Mesendoderm (in vitro differentiated cells): Measurements from ENCODE around the gene KRT6C.
"Not testable (repeated sequence)": the region's sequence is repeated elsewhere in the genome, so short reads cannot be mapped to it uniquely, and the experiment has no call there.

Experiments used
- DNase-seq: peaks from one replicate; pipeline ENCODE4 v3.0.0; 2013
- H2AK5ac ChIP-seq: 2 replicates; pipeline ENCODE4 v1.6.1; 2013; ENCODE audit warnings: low read length, inconsistent platforms
- H2BK120ac ChIP-seq: 2 replicates; pipeline ENCODE4 v1.6.1; 2013; ENCODE audit warnings: low read depth, mild to moderate bottlenecking, low read length, moderate library complexity, mixed read lengths
- H2BK15ac ChIP-seq: replicated peaks from 2 replicates; pipeline ENCODE4 v1.6.1; 2013; ENCODE audit warnings: low read depth, mild to moderate bottlenecking, moderate library complexity
- H2BK5ac ChIP-seq: 2 replicates; pipeline ENCODE4 v1.6.1; 2013; ENCODE audit warnings: low read length, inconsistent platforms
- H3K18ac ChIP-seq: 2 replicates; pipeline ENCODE4 v1.6.1; 2013; ENCODE audit warnings: mild to moderate bottlenecking, low read length, mixed read lengths
- H3K23ac ChIP-seq: one replicate; pipeline ENCODE4 v1.6.1; 2013; ENCODE audit warnings: low read length
- H3K27ac ChIP-seq: 2 replicates; pipeline ENCODE4 v1.5.1; 2013; ENCODE audit warnings: low read depth, mild to moderate bottlenecking, inconsistent platforms, low read length, moderate library complexity
- H3K27me3 ChIP-seq: 2 replicates; pipeline ENCODE4 v1.6.1; 2013; ENCODE audit warnings: low read length, control low read depth, mild to moderate bottlenecking, inconsistent platforms; ENCODE audit not compliant: insufficient read depth, poor library complexity
- H3K36me3 ChIP-seq: 2 replicates; pipeline ENCODE4 v1.6.1; 2013; ENCODE audit warnings: low read length, inconsistent platforms; ENCODE audit not compliant: control insufficient read depth, insufficient read depth
- H3K4ac ChIP-seq: one replicate; pipeline ENCODE4 v1.6.1; 2013; ENCODE audit warnings: low read depth, mild to moderate bottlenecking, low read length, moderate library complexity
- H3K4me1 ChIP-seq: 2 replicates; pipeline ENCODE4 v1.6.1; 2013; ENCODE audit warnings: low read depth, low read length, inconsistent platforms; ENCODE audit not compliant: control insufficient read depth
- H3K4me2 ChIP-seq: 2 replicates; pipeline ENCODE4 v1.6.1; 2013; ENCODE audit warnings: low read length
- H3K4me3 ChIP-seq: 2 replicates; pipeline ENCODE4 v1.5.1; 2013; ENCODE audit warnings: mild to moderate bottlenecking, low read length
- H3K56ac ChIP-seq: one replicate; pipeline ENCODE4 v1.6.1; 2013; ENCODE audit warnings: low read length
- H3K79me1 ChIP-seq: 2 replicates; pipeline ENCODE4 v1.6.1; 2013; ENCODE audit warnings: low read length, inconsistent platforms
- H3K79me2 ChIP-seq: 2 replicates; pipeline ENCODE4 v1.6.1; 2013; ENCODE audit warnings: mild to moderate bottlenecking, low read length; ENCODE audit not compliant: control insufficient read depth, insufficient read depth
- H3K9ac ChIP-seq: 2 replicates; pipeline ENCODE4 v1.6.1; 2013; ENCODE audit warnings: low read length, inconsistent platforms
- H4K5ac ChIP-seq: one replicate; pipeline ENCODE4 v1.6.1; 2013; ENCODE audit warnings: low read length
- H4K8ac ChIP-seq: one replicate; pipeline ENCODE4 v1.6.1; 2013; ENCODE audit warnings: low read depth, mild to moderate bottlenecking, control low read depth, low read length, moderate library complexity
- WGBS: extraction: QIAGEN DNeasy Blood & Tissue Kit; methylation state at CpG from one replicate; pipeline ENCODE4 v1.1.7; 2013; ENCODE audit warnings: low lambda C conversion rate, missing lambda C conversion rate; ENCODE audit not compliant: insufficient coverage; ENCODE audit errors: extremely low coverage; 5-methylcytosine and 5-hydroxymethylcytosine counted together

Gene KRT6C

GRCh38 chr12:52502877-52503276 lies 29.3 kb upstream of the KRT6C start:
- no peak overlapping the region for H3K4me2 ChIP-seq
- H2BK120ac ChIP-seq: no peak overlapping the region
- H2BK5ac ChIP-seq: no peak overlapping the region
- H3K27me3 ChIP-seq: no peaks in the 10 kb centered on the region
- H4K8ac ChIP-seq: no peak overlapping the region
- no peak overlapping the region for H3K56ac ChIP-seq
- no peak for DNase-seq
- H3K36me3 ChIP-seq: no peaks in the 10 kb centered on the region
- no peak overlapping the region for H2AK5ac ChIP-seq
- no peaks in the 10 kb centered on the region for H3K79me1 ChIP-seq
- H3K4ac ChIP-seq: no peak overlapping the region
- no peak overlapping the region for H4K5ac ChIP-seq
- no peak overlapping the region for H3K27ac ChIP-seq
- no peak overlapping the region for H3K18ac ChIP-seq
- H3K9ac ChIP-seq: no peak overlapping the region
- no peaks in the 10 kb centered on the region for H3K79me2 ChIP-seq
- H3K4me1 ChIP-seq: no peaks in the 10 kb centered on the region
- no peak overlapping the region for H2BK15ac ChIP-seq
- H3K4me3 ChIP-seq: no peak overlapping the region
- no peak overlapping the region for H3K23ac ChIP-seq
- no CpG with 5 or more reads among the region's 1 CpG for WGBS

GRCh38 chr12:52501490-52501889 lies 27.9 kb upstream of the KRT6C start:
- Histone ChIP-seq H3K18ac (no peak overlapping the region), H2BK15ac (no peak overlapping the region), H2BK120ac (no peak overlapping the region), H3K4me2 (no peak overlapping the region), H2AK5ac (no peak overlapping the region), H3K4me1 (peaks cover 5% of the 10 kb centered on the region), H3K4ac (no peak overlapping the region), H4K8ac (no peak overlapping the region), H3K36me3 (no peaks in the 10 kb centered on the region), H2BK5ac (no peak overlapping the region), H3K4me3 (no peak overlapping the region), H3K79me2 (no peaks in the 10 kb centered on the region), H3K27ac (no peak overlapping the region), H3K23ac (no peak overlapping the region), H3K56ac (no peak overlapping the region), H3K79me1 (no peaks in the 10 kb centered on the region), H4K5ac (no peak overlapping the region), H3K27me3 (no peaks in the 10 kb centered on the region), H3K9ac (no peak overlapping the region)
- DNase-seq: no peak
- no CpG with 5 or more reads among the region's 7 CpGs for WGBS

- H2BK120ac ChIP-seq, H3K9ac ChIP-seq, H3K4me2 ChIP-seq, H4K5ac ChIP-seq, H2BK15ac ChIP-seq, H3K36me3 ChIP-seq, H3K4ac ChIP-seq, DNase-seq, H3K79me2 ChIP-seq, H3K27me3 ChIP-seq, H2BK5ac ChIP-seq, H3K23ac ChIP-seq, H4K8ac ChIP-seq, H3K18ac ChIP-seq, H3K27ac ChIP-seq, H2AK5ac ChIP-seq, H3K79me1 ChIP-seq, H3K4me3 ChIP-seq, H3K56ac ChIP-seq: not testable (repeated sequence)
- H3K4me1 ChIP-seq: peaks cover 14% of the 10 kb centered on the region
- no CpG with 5 or more reads among the region's 6 CpGs for WGBS
Observed at GRCh38 chr12:52500574-52500973, 27.0 kb upstream of the KRT6C start.

- Histone ChIP-seq H3K36me3 (no peaks in the 10 kb centered on the region), H3K56ac (no peak overlapping the region), H2BK5ac (no peak overlapping the region), H2AK5ac (no peak overlapping the region), H3K27ac (no peak overlapping the region), H3K23ac (no peak overlapping the region), H3K79me2 (no peaks in the 10 kb centered on the region), H4K8ac (no peak overlapping the region), H3K18ac (no peak overlapping the region), H3K27me3 (no peaks in the 10 kb centered on the region), H3K4me2 (no peak overlapping the region), H3K9ac (no peak overlapping the region), H3K4me1 (peaks cover 18% of the 10 kb centered on the region), H3K79me1 (no peaks in the 10 kb centered on the region), H2BK15ac (no peak overlapping the region), H2BK120ac (no peak overlapping the region), H3K4ac (no peak overlapping the region), H3K4me3 (no peak overlapping the region), H4K5ac (no peak overlapping the region)
- no CpG with 5 or more reads among the region's 5 CpGs for WGBS
- DNase-seq: no peak
Observed at GRCh38 chr12:52499806-52500560, 26.4 kb upstream of the KRT6C start.

GRCh38 chr12:52498946-52499345 lies 25.3 kb upstream of the KRT6C start:
- Histone ChIP-seq H3K27ac (no peak overlapping the region), H3K4me2 (no peak overlapping the region), H3K9ac (no peak overlapping the region), H2AK5ac (no peak overlapping the region), H3K18ac (no peak overlapping the region), H3K4ac (no peak overlapping the region), H3K56ac (no peak overlapping the region), H3K79me2 (no peaks in the 10 kb centered on the region), H3K4me1 (peaks cover 26% of the 10 kb centered on the region), H4K8ac (no peak overlapping the region), H3K4me3 (no peak overlapping the region), H3K23ac (no peak overlapping the region), H2BK120ac (no peak overlapping the region), H3K79me1 (no peaks in the 10 kb centered on the region), H4K5ac (no peak overlapping the region), H3K27me3 (no peaks in the 10 kb centered on the region), H2BK5ac (no peak overlapping the region), H2BK15ac (no peak overlapping the region), H3K36me3 (no peaks in the 10 kb centered on the region)
- peak; percentile 16 for DNase-seq
- no CpG with 5 or more reads among the region's 1 CpG for WGBS

- H2BK15ac ChIP-seq: no peak overlapping the region
- H3K79me1 ChIP-seq: no peaks in the 10 kb centered on the region
- H3K4me2 ChIP-seq: no peak overlapping the region
- H4K5ac ChIP-seq: no peak overlapping the region
- H3K36me3 ChIP-seq: no peaks in the 10 kb centered on the region
- no peak overlapping the region for H3K4me3 ChIP-seq
- DNase-seq: no peak
- no peaks in the 10 kb centered on the region for H3K79me2 ChIP-seq
- H2BK5ac ChIP-seq: no peak overlapping the region
- no peak overlapping the region for H4K8ac ChIP-seq
- H3K9ac ChIP-seq: no peak overlapping the region
- peak overlapping the region; percentile 34 for H3K56ac ChIP-seq
- no peak overlapping the region for H3K23ac ChIP-seq
- H3K27me3 ChIP-seq: no peaks in the 10 kb centered on the region
- H3K27ac ChIP-seq: no peak overlapping the region
- H3K18ac ChIP-seq: no peak overlapping the region
- peaks cover 26% of the 10 kb centered on the region for H3K4me1 ChIP-seq
- peak overlapping the region; percentile 4 for H3K4ac ChIP-seq
- peak overlapping the region; percentile 60 for H2AK5ac ChIP-seq
- H2BK120ac ChIP-seq: no peak overlapping the region
- WGBS: no CpG with 5 or more reads among the region's 7 CpGs
Observed at GRCh38 chr12:52497975-52498374, 24.4 kb upstream of the KRT6C start.
